ENCODE measurements around the gene WDHD1. TPM values are rescaled to one million over a fixed set of nuclear protein-coding genes. Genes with fewer than 3 reads are reported as not detected.
"Not testable (repeated sequence)": the region's sequence is repeated elsewhere in the genome, so short reads cannot be mapped to it uniquely, and the experiment has no call there.

WDHD1 gene
- total RNA-seq, 1 donor, result 14.2 TPM

DNA sequence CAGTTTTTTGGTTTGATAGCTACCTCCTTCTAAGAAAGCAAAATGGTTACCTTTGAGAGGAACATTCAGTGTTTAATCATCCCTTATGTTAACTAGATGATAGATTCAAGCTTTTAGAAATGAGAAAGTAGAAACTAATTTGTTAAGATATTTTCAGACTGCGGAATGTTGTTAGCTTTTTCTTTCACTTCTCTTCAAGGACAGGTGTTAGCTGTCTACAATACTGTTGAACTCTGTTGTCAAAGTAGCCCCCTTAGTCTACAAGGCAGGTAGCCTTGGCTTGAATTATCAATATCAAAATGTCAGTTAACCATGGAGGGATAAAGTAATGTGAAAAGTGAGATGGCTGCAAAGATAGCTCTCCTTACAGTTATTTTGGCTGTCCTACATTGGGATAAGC lies 39.3 kb upstream of the WDHD1 start:
- TF ChIP-seq, protein P1, sequence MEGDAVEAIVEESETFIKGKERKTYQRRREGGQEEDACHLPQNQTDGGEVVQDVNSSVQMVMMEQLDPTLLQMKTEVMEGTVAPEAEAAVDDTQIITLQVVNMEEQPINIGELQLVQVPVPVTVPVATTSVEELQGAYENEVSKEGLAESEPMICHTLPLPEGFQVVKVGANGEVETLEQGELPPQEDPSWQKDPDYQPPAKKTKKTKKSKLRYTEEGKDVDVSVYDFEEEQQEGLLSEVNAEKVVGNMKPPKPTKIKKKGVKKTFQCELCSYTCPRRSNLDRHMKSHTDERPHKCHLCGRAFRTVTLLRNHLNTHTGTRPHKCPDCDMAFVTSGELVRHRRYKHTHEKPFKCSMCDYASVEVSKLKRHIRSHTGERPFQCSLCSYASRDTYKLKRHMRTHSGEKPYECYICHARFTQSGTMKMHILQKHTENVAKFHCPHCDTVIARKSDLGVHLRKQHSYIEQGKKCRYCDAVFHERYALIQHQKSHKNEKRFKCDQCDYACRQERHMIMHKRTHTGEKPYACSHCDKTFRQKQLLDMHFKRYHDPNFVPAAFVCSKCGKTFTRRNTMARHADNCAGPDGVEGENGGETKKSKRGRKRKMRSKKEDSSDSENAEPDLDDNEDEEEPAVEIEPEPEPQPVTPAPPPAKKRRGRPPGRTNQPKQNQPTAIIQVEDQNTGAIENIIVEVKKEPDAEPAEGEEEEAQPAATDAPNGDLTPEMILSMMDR (IDR thresholded peaks at IDR 0.05; ENCODE audit: insufficient read depth, low read depth, low read length), result no peak
- no peak overlapping the region for H3K4me3 ChIP-seq (ENCODE audit: low read depth, low read length)
- no peak for DNase-seq (ENCODE audit: low read depth)

DNA sequence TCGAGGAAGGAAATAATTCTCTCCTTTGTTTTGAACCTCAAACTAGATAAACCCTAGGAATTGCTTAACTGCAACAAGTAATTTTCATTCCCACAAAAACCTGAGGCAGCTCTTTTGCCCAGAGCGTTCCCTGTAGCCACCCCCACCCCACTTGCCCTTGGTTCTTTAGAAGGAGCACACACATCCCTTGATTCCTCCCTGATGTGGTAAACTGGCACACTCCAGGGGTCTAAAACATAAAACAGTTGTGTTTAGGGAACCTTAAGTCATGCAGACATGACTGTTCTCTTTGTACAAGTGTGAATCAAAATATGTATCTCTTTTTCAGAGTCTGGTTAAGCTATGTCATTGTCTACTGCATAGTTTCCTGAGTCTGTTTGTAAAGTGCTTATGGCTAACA lies 38.5 kb upstream of the WDHD1 start:
- H3K4me3 ChIP-seq (ENCODE audit: low read depth, low read length), result no peak overlapping the region
- TF ChIP-seq, protein P1 (IDR thresholded peaks at IDR 0.05; ENCODE audit: insufficient read depth, low read depth, low read length), result no peak
- no peak for DNase-seq (ENCODE audit: low read depth)

DNA sequence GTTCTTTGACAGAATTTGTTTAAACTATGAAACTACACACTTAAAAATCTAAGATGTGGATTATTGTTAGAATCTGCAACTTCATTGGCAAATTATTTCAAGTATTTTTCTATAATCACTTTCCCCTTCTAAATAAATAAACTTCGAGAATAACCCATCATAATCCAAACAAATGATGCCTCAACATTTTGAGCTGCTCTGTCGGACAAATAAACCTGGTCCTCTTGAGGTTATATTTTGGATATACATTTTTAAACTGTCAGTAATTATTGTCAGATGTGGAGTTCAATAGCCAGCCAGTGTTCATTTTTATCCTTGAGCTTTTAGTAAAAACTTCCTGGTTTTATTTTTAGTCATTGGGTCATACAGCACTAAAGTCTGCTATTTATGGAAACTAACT lies 38.0 kb upstream of the WDHD1 start:
- not testable (repeated sequence) for DNase-seq (ENCODE audit: low read depth); H3K4me3 ChIP-seq (ENCODE audit: low read depth, low read length)

DNA sequence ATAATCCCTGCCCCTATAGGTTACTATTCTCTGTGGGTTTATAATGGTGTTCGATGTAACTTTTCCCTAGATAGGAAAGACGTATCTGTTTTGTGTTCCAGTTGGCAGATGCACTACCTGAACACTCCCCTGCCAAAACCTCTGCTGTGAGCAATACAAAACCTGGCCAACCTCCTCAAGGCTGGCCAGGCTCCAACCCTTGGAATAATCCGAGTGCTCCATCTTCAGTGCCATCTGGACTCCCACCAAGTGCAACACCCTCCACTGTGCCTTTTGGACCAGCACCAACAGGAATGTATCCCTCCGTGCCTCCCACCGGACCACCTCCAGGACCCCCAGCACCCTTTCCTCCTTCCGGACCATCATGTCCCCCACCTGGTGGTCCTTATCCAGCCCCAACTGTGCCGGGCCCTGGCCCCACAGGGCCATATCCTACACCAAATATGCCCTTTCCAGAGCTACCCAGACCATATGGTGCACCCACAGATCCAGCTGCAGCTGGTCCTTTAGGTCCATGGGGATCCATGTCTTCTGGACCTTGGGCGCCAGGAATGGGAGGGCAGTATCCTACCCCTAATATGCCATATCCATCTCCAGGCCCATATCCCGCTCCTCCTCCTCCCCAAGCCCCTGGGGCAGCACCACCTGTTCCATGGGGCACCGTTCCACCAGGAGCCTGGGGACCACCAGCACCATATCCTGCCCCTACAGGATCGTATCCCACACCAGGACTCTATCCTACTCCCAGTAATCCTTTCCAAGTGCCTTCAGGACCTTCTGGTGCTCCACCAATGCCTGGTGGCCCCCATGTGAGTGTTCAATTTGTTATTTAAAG lies 35.8 kb upstream of the WDHD1 start:
- DNase-seq (ENCODE audit: low read depth), result no peak
- TF ChIP-seq, protein P1 (IDR thresholded peaks at IDR 0.05; ENCODE audit: insufficient read depth, low read depth, low read length), result no peak
- no peak overlapping the region for H3K4me3 ChIP-seq (ENCODE audit: low read depth, low read length)

DNA sequence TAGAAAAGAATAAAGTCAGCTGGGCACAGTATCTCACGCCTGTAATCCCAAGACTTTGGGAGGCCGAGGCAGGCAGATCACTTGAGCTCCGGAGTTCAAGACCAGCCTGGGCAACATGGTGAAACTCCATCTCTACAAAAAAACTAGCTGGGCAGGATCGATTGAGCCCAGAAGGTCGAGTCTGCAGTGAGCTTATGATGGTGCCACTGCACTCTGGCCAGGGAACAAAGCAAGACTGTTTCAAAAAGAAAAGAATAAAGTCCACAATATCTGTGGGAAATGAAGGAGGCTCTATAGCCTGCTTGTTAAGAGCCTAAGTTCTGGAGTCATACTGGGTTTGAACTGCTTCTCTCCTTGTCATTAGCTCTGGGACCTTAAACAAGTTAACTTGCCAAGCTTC lies 32.4 kb upstream of the WDHD1 start:
- no peak overlapping the region for H3K4me3 ChIP-seq (ENCODE audit: low read depth, low read length)
- DNase-seq (ENCODE audit: low read depth), result no peak
- TF ChIP-seq, protein P1 (IDR thresholded peaks at IDR 0.05; ENCODE audit: insufficient read depth, low read depth, low read length), result no peak

DNA sequence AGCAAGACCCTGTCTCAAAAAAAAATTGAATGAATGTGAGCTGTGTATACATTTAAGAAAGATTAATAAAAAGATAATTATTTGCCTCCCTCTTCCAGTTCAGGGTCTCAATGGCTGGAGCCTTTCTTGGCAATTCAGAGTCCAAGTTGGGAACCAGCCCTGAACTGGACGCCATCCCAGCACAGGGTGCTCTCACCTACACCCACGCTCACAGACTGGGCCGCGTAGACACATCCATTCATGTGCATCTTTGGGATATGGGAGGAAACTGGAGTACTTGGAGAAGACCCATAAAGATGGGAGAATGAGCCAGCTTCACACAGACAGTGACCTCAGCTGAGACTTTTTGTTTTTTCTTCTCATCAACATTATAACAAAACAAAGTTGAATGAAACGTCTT lies 31.0 kb upstream of the WDHD1 start:
- no peak overlapping the region for H3K4me3 ChIP-seq (ENCODE audit: low read depth, low read length)
- TF ChIP-seq, protein P1 (IDR thresholded peaks at IDR 0.05; ENCODE audit: insufficient read depth, low read depth, low read length), result no peak
- no peak for DNase-seq (ENCODE audit: low read depth)

DNA sequence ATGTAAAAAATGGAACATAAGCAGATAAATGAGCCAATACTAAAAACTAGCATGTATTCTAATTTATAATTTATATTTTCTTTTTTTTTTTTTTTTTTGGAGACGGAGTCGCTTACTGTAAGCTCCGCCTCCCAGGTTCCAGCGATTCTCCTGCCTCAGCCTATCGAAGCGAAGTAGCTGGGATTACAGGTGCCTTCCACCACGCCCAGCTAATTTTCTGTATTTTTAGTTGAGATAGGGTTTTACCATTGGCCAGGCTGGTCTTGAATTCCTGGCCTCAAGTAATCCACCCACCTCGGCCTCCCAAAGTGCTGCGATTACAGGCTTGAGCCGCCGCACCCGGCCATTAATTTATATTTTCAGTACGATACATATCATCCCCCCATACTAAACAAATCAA lies 27.2 kb upstream of the WDHD1 start:
- DNase-seq (ENCODE audit: low read depth), result no peak
- H3K4me3 ChIP-seq (ENCODE audit: low read depth, low read length), result no peak overlapping the region
- TF ChIP-seq, protein P1 (IDR thresholded peaks at IDR 0.05; ENCODE audit: insufficient read depth, low read depth, low read length), result no peak

All from fibroblast of villous mesenchyme (primary cell).